Neural crest cell (in vitro differentiated cells): ENCODE measurements around the gene TRIM52. TPM values are rescaled to one million over a fixed set of nuclear protein-coding genes. Genes with fewer than 3 reads are reported as not detected.

Experiments used
- DNase-seq: peaks from one replicate; pipeline ENCODE4 v3.0.0; 2021; ENCODE audit warnings: low read depth, mixed read lengths, low spot score
- H3K27ac Mint-ChIP-seq: one replicate; pipeline ENCODE4 v1.8.0; 2021; ENCODE audit warnings: mild to moderate bottlenecking, mixed read lengths; ENCODE audit not compliant: unreplicated experiment
- H3K27me3 Mint-ChIP-seq: 2 replicates; pipeline ENCODE4 v1.8.0; 2021; ENCODE audit warnings: low read depth, mild to moderate bottlenecking, mixed read lengths
- H3K36me3 Mint-ChIP-seq: 2 replicates; pipeline ENCODE4 v1.8.0; 2021; ENCODE audit warnings: low read depth, mild to moderate bottlenecking, mixed read lengths
- H3K4me1 Mint-ChIP-seq: 2 replicates; pipeline ENCODE4 v1.8.0; 2021; ENCODE audit warnings: mixed read lengths
- H3K4me3 Mint-ChIP-seq: one replicate; pipeline ENCODE4 v1.8.0; 2021; ENCODE audit warnings: mild to moderate bottlenecking, mixed read lengths
- H3K9me3 Mint-ChIP-seq: 2 replicates; pipeline ENCODE4 v1.8.0; 2021; ENCODE audit warnings: mixed read lengths
- CTCF ChIP-seq: fragments of 200-600 bp; sonication (generic); conservative IDR thresholded peaks from 2 replicates; pipeline ENCODE4 v1.5.0; 2021; ENCODE audit warnings: antibody characterized with exemption, mild to moderate bottlenecking
- microRNA-seq: library from miRNA; unstranded; fragments of <30 nt; microRNA quantifications from one replicate; pipeline ENCODE4, GENCODE V29; 2020
- total RNA-seq: library from RNA; stranded (reverse); gene quantifications from 2 replicates; pipeline ENCODE4 v1.2.1, GENCODE V29; 2021

The TRIM52 gene
- total RNA-seq, 1 donor from 2014 or later, result 9.0 TPM

- H3K27me3 Mint-ChIP-seq, result peaks cover 72% of the 10 kb centered on the region
- H3K4me1 Mint-ChIP-seq, result peaks cover 29% of the 10 kb centered on the region
- H3K36me3 Mint-ChIP-seq, result peaks cover 17% of the 10 kb centered on the region
- H3K9me3 Mint-ChIP-seq, result peaks cover 6% of the 10 kb centered on the region
- TF ChIP-seq CTCF, result no peak
- peak overlapping the region; percentile 99 for H3K4me3 Mint-ChIP-seq
- no peak for DNase-seq
- H3K27ac Mint-ChIP-seq, result no peak overlapping the region
These were observed 53.0 kb downstream of the TRIM52 start for GRCh38 chr5:181207960-181208253.

DNA sequence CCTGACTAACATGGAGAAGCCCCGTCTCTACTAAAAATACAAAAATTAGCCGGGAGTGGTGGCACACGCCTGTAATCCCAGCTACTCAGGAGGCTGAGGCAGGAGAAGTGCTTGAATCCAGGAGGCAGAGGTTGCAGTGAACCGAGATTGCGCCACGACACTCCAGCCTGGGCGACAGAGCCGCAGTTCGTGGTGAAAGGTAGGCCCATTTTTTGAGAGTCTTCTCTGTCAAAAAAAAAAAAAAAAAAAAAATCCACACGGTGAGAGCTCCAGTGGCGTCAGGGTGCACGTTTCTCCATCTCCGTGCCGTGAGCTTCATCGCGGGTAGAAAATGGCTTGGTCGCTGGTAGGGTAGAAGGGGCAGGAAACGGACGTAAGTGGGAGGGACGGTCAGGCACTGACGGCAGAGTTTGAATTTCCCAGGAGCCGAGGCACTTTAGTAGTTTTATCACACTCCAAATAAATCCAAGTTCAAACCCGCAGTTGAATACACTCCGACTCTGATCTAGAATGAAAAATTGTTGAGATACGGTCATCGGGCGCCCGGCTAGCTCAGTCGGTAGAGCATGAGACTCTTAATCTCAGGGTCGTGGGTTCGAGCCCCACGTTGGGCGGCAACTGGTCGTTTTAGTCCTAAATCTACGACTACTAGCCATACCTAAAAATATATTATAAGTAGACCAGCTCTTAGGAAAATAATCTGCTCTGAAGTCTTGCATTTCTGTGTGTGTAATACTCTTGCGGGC lies 53.6 kb downstream of the TRIM52 start:
- H3K9me3 Mint-ChIP-seq, result peaks cover 6% of the 10 kb centered on the region
- no peak for TF ChIP-seq CTCF
- H3K4me3 Mint-ChIP-seq, result peak overlapping the region; percentile 99
- H3K27me3 Mint-ChIP-seq, result peaks cover 72% of the 10 kb centered on the region
- peaks cover 29% of the 10 kb centered on the region for H3K4me1 Mint-ChIP-seq
- peak; percentile 77 for DNase-seq
- peaks cover 17% of the 10 kb centered on the region for H3K36me3 Mint-ChIP-seq
- H3K27ac Mint-ChIP-seq, result peak overlapping the region; percentile 95

GRCh38 chr5:181205761-181206649 lies 54.9 kb downstream of the TRIM52 start:
- Mint-ChIP-seq H3K4me1 (peaks cover 29% of the 10 kb centered on the region), H3K4me3 (peak overlapping the region; percentile 99), H3K27ac (peak overlapping the region; percentile 52), H3K36me3 (peaks cover 17% of the 10 kb centered on the region), H3K27me3 (peaks cover 73% of the 10 kb centered on the region), H3K9me3 (peaks cover 6% of the 10 kb centered on the region)
- peak; percentile 20 for DNase-seq
- no peak for TF ChIP-seq CTCF

Small RNAs within 50 kb of the gene (microRNA-seq; reads per million reads assigned to microRNA genes)
- not detected for gene MIR4638

Other genes starting within 250 kb of the TRIM52 start
- gene BTNL9, start 220.9 kb downstream of the TRIM52 start, total RNA-seq, result not detected in 2 replicates
- gene OR2V1, start 130.0 kb downstream of the TRIM52 start, total RNA-seq, result not detected in 2 replicates
- not detected in 2 replicates for gene OR2V2, start 113.6 kb downstream of the TRIM52 start, total RNA-seq
- not detected in 2 replicates for gene TRIM7, start 55.9 kb downstream of the TRIM52 start, total RNA-seq
- 34.5 and 39.1 TPM in 2 replicates for gene TRIM41, start 37.9 kb downstream of the TRIM52 start, total RNA-seq
- gene RACK1, start 17.2 kb downstream of the TRIM52 start, total RNA-seq, result 2,359 and 2,449 TPM in 2 replicates
- gene OR4F3, start 106.1 kb upstream of the TRIM52 start, total RNA-seq, result not detected in 2 replicates